Right atrium auricular region (tissue), 2 donors: ENCODE data around the gene SMNDC1. TPM values are rescaled to one million over a fixed set of nuclear protein-coding genes. Genes with fewer than 3 reads are reported as not detected.

Experiments
- DNase-seq: peaks from one replicate; pipeline ENCODE4 v3.0.0-alpha.2; 2019; ENCODE audit warnings: low spot score
- H3K27ac ChIP-seq, 2 donors: fragments of 200-600 bp; sonication (generic); 1 replicate in 1 of 2; 2 replicates in 1 of 2; pipeline ENCODE4 v1.5.1; 2016 to 2019
- H3K27me3 ChIP-seq, 2 donors: fragments of 200-600 bp; sonication (generic); one replicate each; pipeline versions ENCODE4 v1.5.1 to v1.6.0; 2017 to 2019
- H3K36me3 ChIP-seq: fragments of 200-600 bp; sonication (generic); one replicate; pipeline ENCODE4 v1.5.1; 2016
- H3K4me1 ChIP-seq, 2 donors: fragments of 200-600 bp; sonication (generic); one replicate each; pipeline versions ENCODE4 v1.5.1 to v1.6.0; 2017 to 2019
- H3K4me3 ChIP-seq, 2 donors: fragments of 200-600 bp; sonication (generic); 1 replicate in 1 of 2; 2 replicates in 1 of 2; pipeline ENCODE4 v1.5.1; 2017 to 2019; ENCODE audit warnings: mild to moderate bottlenecking in 1 of 2, moderate library complexity in 1 of 2
- H3K9me3 ChIP-seq, 2 donors: fragments of 200-600 bp; sonication (generic); one replicate each; pipeline ENCODE4 v1.5.1; 2019
- CTCF ChIP-seq, 2 donors: fragments of 200-600 bp; sonication (generic); IDR thresholded peaks; one replicate each; pipeline ENCODE4 v1.5.1; 2019; ENCODE audit warnings: antibody characterized with exemption in 2 of 2
- total RNA-seq, 2 donors: library from RNA; depleted of rRNA; stranded (reverse); fragments of >200 nt; gene quantifications; one replicate each; pipeline ENCODE4 v1.1.0, GENCODE V29; 2016

The SMNDC1 gene
- total RNA-seq, 2 donors from 2014 or later: 5.0 to 5.9 TPM

- Histone ChIP-seq H3K36me3 (no peaks in the 10 kb centered on the region), H3K27ac (peak overlapping the region; percentile 84 to 89), H3K4me1 (peaks cover 0 to 74% of the 10 kb centered on the region in 2 donors), H3K27me3 (no peaks in the 10 kb centered on the region), H3K4me3 (no peak overlapping the region), H3K9me3 (no peaks in the 10 kb centered on the region)
- TF ChIP-seq CTCF (IDR thresholded peaks at IDR 0.05): no peak
- DNase-seq: no peak
Measured at GRCh38 chr10:110268442-110268841, 36.3 kb downstream of the SMNDC1 start.

GRCh38 chr10:110267276-110267675, 37.4 kb downstream of the SMNDC1 start:
- no peak overlapping the region for H3K4me3 ChIP-seq
- H3K36me3 ChIP-seq: no peaks in the 10 kb centered on the region
- no peaks in the 10 kb centered on the region for H3K9me3 ChIP-seq
- DNase-seq: no peak
- peak overlapping the region; percentile 84 to 89 for H3K27ac ChIP-seq
- TF ChIP-seq CTCF (IDR thresholded peaks at IDR 0.05): no peak
- peaks cover 0 to 76% of the 10 kb centered on the region in 2 donors for H3K4me1 ChIP-seq
- H3K27me3 ChIP-seq: no peaks in the 10 kb centered on the region

GRCh38 chr10:110265573-110266193, 39.0 kb downstream of the SMNDC1 start:
- Histone ChIP-seq H3K27ac (peak overlapping the region; percentile 44 to 89), H3K27me3 (no peaks in the 10 kb centered on the region), H3K4me3 (no peak overlapping the region), H3K4me1 (peaks cover 0 to 79% of the 10 kb centered on the region in 2 donors), H3K9me3 (no peaks in the 10 kb centered on the region), H3K36me3 (no peaks in the 10 kb centered on the region)
- no peak for TF ChIP-seq CTCF (IDR thresholded peaks at IDR 0.05)
- DNase-seq: no peak

- Histone ChIP-seq H3K27me3 (no peaks in the 10 kb centered on the region), H3K27ac (peak overlapping the region; percentile 63 to 76), H3K4me3 (no peak overlapping the region), H3K4me1 (peaks cover 0 to 67% of the 10 kb centered on the region in 2 donors), H3K9me3 (no peaks in the 10 kb centered on the region), H3K36me3 (no peaks in the 10 kb centered on the region)
- TF ChIP-seq CTCF (IDR thresholded peaks at IDR 0.05): no peak
- no peak for DNase-seq
Measured at GRCh38 chr10:110263164-110263563, 41.6 kb downstream of the SMNDC1 start.

GRCh38 chr10:110260746-110261477, 43.8 kb downstream of the SMNDC1 start:
- DNase-seq: no peak
- TF ChIP-seq CTCF (IDR thresholded peaks at IDR 0.05): no peak
- Histone ChIP-seq H3K27me3 (no peaks in the 10 kb centered on the region), H3K9me3 (peaks cover 0 to 4% of the 10 kb centered on the region in 2 donors), H3K4me1 (peaks cover 0 to 50% of the 10 kb centered on the region in 2 donors), H3K4me3 (no peak overlapping the region), H3K36me3 (no peaks in the 10 kb centered on the region), H3K27ac (peak overlapping the region; percentile 67 to 76)
